MCF 10A (cell line): Measurements from ENCODE around the gene CCDC34. TPM values are rescaled to one million over a fixed set of nuclear protein-coding genes. Genes with fewer than 3 reads are reported as not detected.

Source experiments
- BruUV-seq: library from RNA; stranded (reverse); fragments of 400-500 nt; replicated peaks from 2 replicates; lab custom pipeline; 2021; lab: Mats Ljungman, UMichigan
- CTCF ChIA-PET: fragments of 300-600 bp; sonication (Branson Sonifier 250); formaldehyde crosslinking; extraction: SDS; loops from one replicate; lab custom pipeline; 2021; ENCODE audit warnings: antibody characterized with exemption, inconsistent platforms; lab: Yijun Ruan, JAX
- POLR2A ChIA-PET: fragments of 300-600, 350-650 bp; sonication (Branson Sonifier 250); formaldehyde crosslinking; extraction: SDS; loops from one replicate; lab custom pipeline; 2020; ENCODE audit warnings: antibody characterized with exemption, inconsistent platforms; lab: Yijun Ruan, JAX
- DNase-seq: peaks from one replicate; pipeline ENCODE4 v3.0.0-alpha.2; 2018; ENCODE audit not compliant: unreplicated experiment
- H3K27ac Mint-ChIP-seq: one replicate; pipeline ENCODE4 v1.8.0; 2022; ENCODE audit warnings: mild to moderate bottlenecking, low read depth, mixed read lengths; ENCODE audit not compliant: unreplicated experiment
- H3K27me3 Mint-ChIP-seq: one replicate; pipeline ENCODE4 v1.8.0; 2022; ENCODE audit warnings: mixed read lengths; ENCODE audit not compliant: insufficient read depth, unreplicated experiment
- H3K36me3 Mint-ChIP-seq: one replicate; pipeline ENCODE4 v1.8.0; 2022; ENCODE audit warnings: mild to moderate bottlenecking, moderate library complexity, mixed read lengths; ENCODE audit not compliant: insufficient read depth, unreplicated experiment
- H3K4me1 Mint-ChIP-seq: one replicate; pipeline ENCODE4 v1.8.0; 2022; ENCODE audit warnings: mixed read lengths; ENCODE audit not compliant: insufficient read depth, unreplicated experiment
- H3K4me3 Mint-ChIP-seq: one replicate; pipeline ENCODE4 v1.8.0; 2022; ENCODE audit warnings: mild to moderate bottlenecking, moderate library complexity, mixed read lengths; ENCODE audit not compliant: unreplicated experiment
- H3K9me3 Mint-ChIP-seq: one replicate; pipeline ENCODE4 v1.8.0; 2022; ENCODE audit warnings: mixed read lengths; ENCODE audit not compliant: unreplicated experiment
- CTCF ChIP-seq: fragments of 200-600 bp; IDR thresholded peaks from one replicate; pipeline ENCODE4 v1.8.0; 2022; ENCODE audit warnings: antibody characterized with exemption, mild to moderate bottlenecking; ENCODE audit not compliant: unreplicated experiment
- intact Hi-C: fragments of 100-400 bp; cut with micrococcal nuclease; formaldehyde crosslinking; loops from 2 replicates; pipeline ENCODE4 v1.14.1; 2022
- total RNA-seq: library from RNA; stranded (reverse); gene quantifications from 2 replicates; pipeline ENCODE4 v1.2.3, GENCODE V29; 2022

The CCDC34 gene
- total RNA-seq, 1 experiment from 2014 or later = 11.1 TPM

- no peaks in the 10 kb centered on the region for H3K27me3 Mint-ChIP-seq
- H3K4me1 Mint-ChIP-seq = no peaks in the 10 kb centered on the region
- H3K36me3 Mint-ChIP-seq = no peaks in the 10 kb centered on the region
- BruUV-seq = no TSS peak
- H3K9me3 Mint-ChIP-seq = peaks cover 8% of the 10 kb centered on the region
- DNase-seq = no peak
- H3K27ac Mint-ChIP-seq = no peak overlapping the region
- ChIA-PET CTCF (interaction anchor here (0.5 to 9.7 kb wide), 15 partner anchors 13 to 399 kb away, joined by 3 to 115 read pairs (median 6); no protein-coding TSS in a partner anchor), POLR2A (interaction anchor here (1.4 kb wide), 1 partner anchor 86 kb away, joined by 3 read pairs; no protein-coding TSS in a partner anchor)
- no peak for TF ChIP-seq CTCF
- intact Hi-C loops = loop anchor here (5.0 kb wide), 1 partner anchor 178 kb away; the partner anchor contains the start of gene LGR4
- no peak overlapping the region for H3K4me3 Mint-ChIP-seq
These were observed 68.4 kb downstream of the CCDC34 start for GRCh38 chr11:27294654-27295053.

- BruUV-seq = no TSS peak
- Mint-ChIP-seq H3K4me3 (no peak overlapping the region), H3K27me3 (no peaks in the 10 kb centered on the region), H3K27ac (no peak overlapping the region), H3K36me3 (no peaks in the 10 kb centered on the region), H3K4me1 (no peaks in the 10 kb centered on the region), H3K9me3 (peaks cover 8% of the 10 kb centered on the region)
- DNase-seq = peak; percentile 32
- no peak for TF ChIP-seq CTCF
- POLR2A ChIA-PET = interaction anchor here (0.7 kb wide), 1 partner anchor 110 kb away, joined by 3 read pairs; no protein-coding TSS in a partner anchor
- CTCF ChIA-PET = interaction anchor here (0.7 to 9.7 kb wide), 11 partner anchors 14 to 211 kb away, joined by 3 to 115 read pairs (median 6); no protein-coding TSS in a partner anchor
- intact Hi-C loops = no loop called here
These were observed 69.2 kb downstream of the CCDC34 start for GRCh38 chr11:27293515-27294417.

DNA sequence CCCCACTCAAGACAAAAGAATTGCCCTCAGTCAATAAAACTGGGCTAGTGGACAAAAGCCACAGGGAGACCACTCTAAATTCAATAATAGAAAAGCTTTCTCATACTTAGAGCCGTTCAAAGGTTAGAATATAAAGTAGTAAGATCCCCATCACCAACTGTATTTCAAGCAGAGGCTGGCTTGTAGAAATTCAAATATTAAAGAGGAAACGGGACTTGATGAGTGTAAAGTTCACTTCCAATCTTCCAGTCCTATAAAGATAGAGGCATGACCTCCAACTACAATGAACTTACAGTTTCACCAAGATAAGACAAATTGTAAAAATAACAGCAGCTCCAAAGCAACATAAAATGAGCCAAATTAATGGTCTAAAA lies 70.4 kb downstream of the CCDC34 start:
- Mint-ChIP-seq H3K4me1 (no peaks in the 10 kb centered on the region), H3K4me3 (no peak overlapping the region), H3K36me3 (no peaks in the 10 kb centered on the region), H3K27ac (no peak overlapping the region), H3K9me3 (peaks cover 8% of the 10 kb centered on the region), H3K27me3 (no peaks in the 10 kb centered on the region)
- CTCF ChIA-PET = interaction anchor here (1.2 to 9.7 kb wide), 4 partner anchors 15 to 107 kb away, joined by 4 to 115 read pairs (median 28); no protein-coding TSS in a partner anchor
- intact Hi-C loops = no loop called here
- BruUV-seq = no TSS peak
- DNase-seq = no peak
- POLR2A ChIA-PET = no interaction called here
- no peak for TF ChIP-seq CTCF

- intact Hi-C loops = no loop called here
- BruUV-seq = no TSS peak
- CTCF ChIA-PET = interaction anchor here (0.8 to 9.7 kb wide), 5 partner anchors 15 to 107 kb away, joined by 3 to 115 read pairs (median 5); no protein-coding TSS in a partner anchor
- no peak overlapping the region for H3K4me3 Mint-ChIP-seq
- no peaks in the 10 kb centered on the region for H3K27me3 Mint-ChIP-seq
- no peak for TF ChIP-seq CTCF
- H3K4me1 Mint-ChIP-seq = no peaks in the 10 kb centered on the region
- H3K9me3 Mint-ChIP-seq = peaks cover 8% of the 10 kb centered on the region
- POLR2A ChIA-PET = interaction anchor here (0.7 kb wide), 1 partner anchor 842 kb away, joined by 3 read pairs; no protein-coding TSS in a partner anchor
- no peak overlapping the region for H3K27ac Mint-ChIP-seq
- DNase-seq = no peak
- H3K36me3 Mint-ChIP-seq = no peaks in the 10 kb centered on the region
These were observed 70.9 kb downstream of the CCDC34 start for GRCh38 chr11:27291954-27292636.
